DOHH2 (cell line): ENCODE measurements around the gene CHMP5.

Source experiments
- EZH2phosphoT487 ChIP-seq: fragments of 200-600 bp; sonication (generic); IDR thresholded peaks from 2 replicates; pipeline ENCODE4 v1.6.1; 2017; ENCODE audit warnings: borderline replicate concordance, mild to moderate bottlenecking, antibody characterized with exemption, low read length, moderate library complexity, mixed read lengths
- TF ChIP-seq, protein P1 (sequence below): fragments of 200-600 bp; sonication (generic); IDR thresholded peaks from one replicate; pipeline ENCODE4 v1.5.1; 2014; ENCODE audit warnings: antibody characterized with exemption, mild to moderate bottlenecking, low read depth, low read length; ENCODE audit not compliant: poor library complexity, severe bottlenecking

GRCh38 chr9:33315371-33315770, 50.5 kb downstream of the CHMP5 start:
- TF ChIP-seq, protein P1, sequence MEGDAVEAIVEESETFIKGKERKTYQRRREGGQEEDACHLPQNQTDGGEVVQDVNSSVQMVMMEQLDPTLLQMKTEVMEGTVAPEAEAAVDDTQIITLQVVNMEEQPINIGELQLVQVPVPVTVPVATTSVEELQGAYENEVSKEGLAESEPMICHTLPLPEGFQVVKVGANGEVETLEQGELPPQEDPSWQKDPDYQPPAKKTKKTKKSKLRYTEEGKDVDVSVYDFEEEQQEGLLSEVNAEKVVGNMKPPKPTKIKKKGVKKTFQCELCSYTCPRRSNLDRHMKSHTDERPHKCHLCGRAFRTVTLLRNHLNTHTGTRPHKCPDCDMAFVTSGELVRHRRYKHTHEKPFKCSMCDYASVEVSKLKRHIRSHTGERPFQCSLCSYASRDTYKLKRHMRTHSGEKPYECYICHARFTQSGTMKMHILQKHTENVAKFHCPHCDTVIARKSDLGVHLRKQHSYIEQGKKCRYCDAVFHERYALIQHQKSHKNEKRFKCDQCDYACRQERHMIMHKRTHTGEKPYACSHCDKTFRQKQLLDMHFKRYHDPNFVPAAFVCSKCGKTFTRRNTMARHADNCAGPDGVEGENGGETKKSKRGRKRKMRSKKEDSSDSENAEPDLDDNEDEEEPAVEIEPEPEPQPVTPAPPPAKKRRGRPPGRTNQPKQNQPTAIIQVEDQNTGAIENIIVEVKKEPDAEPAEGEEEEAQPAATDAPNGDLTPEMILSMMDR = no peak
- no peak for TF ChIP-seq EZH2phosphoT487
